Osteocyte (in vitro differentiated cells): ENCODE measurements around the gene ZDHHC7. TPM values are rescaled to one million over a fixed set of nuclear protein-coding genes. Genes with fewer than 3 reads are reported as not detected.

ENCODE experiments used
- DNase-seq: peaks from one replicate; pipeline ENCODE4 v3.0.0; 2021; ENCODE audit warnings: mixed read lengths; ENCODE audit not compliant: unreplicated experiment; ENCODE audit errors: extremely low spot score
- H3K27ac Mint-ChIP-seq: one replicate; pipeline ENCODE4 v1.8.0; 2021; ENCODE audit warnings: mild to moderate bottlenecking, mixed read lengths; ENCODE audit not compliant: unreplicated experiment
- H3K27me3 Mint-ChIP-seq: one replicate; pipeline ENCODE4 v1.8.0; 2021; ENCODE audit warnings: mixed read lengths; ENCODE audit not compliant: unreplicated experiment
- H3K36me3 Mint-ChIP-seq: one replicate; pipeline ENCODE4 v1.8.0; 2021; ENCODE audit warnings: mixed read lengths; ENCODE audit not compliant: unreplicated experiment
- H3K4me1 Mint-ChIP-seq: one replicate; pipeline ENCODE4 v1.8.0; 2021; ENCODE audit warnings: mixed read lengths; ENCODE audit not compliant: unreplicated experiment
- H3K4me3 Mint-ChIP-seq: one replicate; pipeline ENCODE4 v1.8.0; 2021; ENCODE audit warnings: mild to moderate bottlenecking, moderate library complexity, mixed read lengths; ENCODE audit not compliant: unreplicated experiment
- H3K9me3 Mint-ChIP-seq: one replicate; pipeline ENCODE4 v1.8.0; 2021; ENCODE audit warnings: mixed read lengths; ENCODE audit not compliant: unreplicated experiment
- total RNA-seq: library from RNA; stranded (reverse); gene quantifications from 2 replicates; pipeline ENCODE4 v1.2.1, GENCODE V29; 2021
- TF ChIP-seq, protein P1 (sequence below): fragments of 200-600 bp; sonication (generic); IDR thresholded peaks from 2 replicates; pipeline ENCODE4 v1.5.0; 2021; ENCODE audit warnings: antibody characterized with exemption, mild to moderate bottlenecking, moderate library complexity

The ZDHHC7 gene
- total RNA-seq, 1 donor from 2014 or later: 53.7 TPM

DNA sequence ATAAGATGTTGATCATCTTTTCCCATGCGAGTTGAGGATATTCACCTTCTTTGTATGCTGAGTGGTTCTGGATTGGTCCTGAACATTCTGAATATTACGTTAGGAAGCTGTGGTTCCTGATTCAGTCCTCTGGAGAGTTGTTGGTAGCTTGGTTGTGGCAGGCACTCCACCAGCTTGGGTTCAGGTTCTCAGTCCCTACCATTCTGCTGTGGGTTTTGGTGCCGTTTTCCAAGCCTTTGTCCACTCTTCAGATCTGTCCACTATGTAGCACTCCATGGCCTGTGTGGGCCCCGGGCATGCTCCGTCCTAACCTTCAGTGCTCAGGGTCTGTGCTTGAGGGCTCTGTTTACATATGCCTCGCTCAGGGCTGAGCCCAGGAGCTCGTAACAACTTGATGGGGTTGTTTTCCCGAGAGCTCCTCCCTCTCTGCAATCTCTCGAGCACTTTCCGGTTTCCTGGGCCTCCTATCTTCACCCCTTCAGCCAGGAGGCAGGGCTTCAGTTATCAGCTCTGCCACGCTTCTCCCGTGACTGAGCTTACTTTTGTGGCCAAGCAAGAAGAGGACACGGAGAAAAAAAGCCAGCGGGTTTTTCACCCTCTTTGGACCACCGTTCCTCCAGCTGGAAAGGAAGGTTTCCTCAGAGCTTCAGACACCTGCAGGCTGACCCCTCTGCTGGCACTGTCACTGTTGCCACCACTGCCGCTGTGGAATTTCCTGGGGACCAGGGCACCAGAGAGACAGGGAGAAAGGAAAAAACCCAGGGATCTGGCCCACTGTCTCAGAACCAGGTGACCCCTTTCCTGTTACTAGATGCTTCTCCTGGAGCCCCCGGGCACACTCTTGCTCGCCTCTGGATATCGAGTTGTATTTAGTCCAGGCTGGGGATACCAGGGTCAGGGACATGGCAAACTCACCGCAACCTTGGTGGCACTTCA is 35.9 kb upstream of the ZDHHC7 start:
- DNase-seq: no peak
- Mint-ChIP-seq H3K9me3 (no peaks in the 10 kb centered on the region), H3K4me3 (no peak overlapping the region), H3K36me3 (peaks cover 2% of the 10 kb centered on the region), H3K27me3 (no peaks in the 10 kb centered on the region), H3K27ac (no peak overlapping the region), H3K4me1 (peaks cover 16% of the 10 kb centered on the region)
- TF ChIP-seq, protein P1, sequence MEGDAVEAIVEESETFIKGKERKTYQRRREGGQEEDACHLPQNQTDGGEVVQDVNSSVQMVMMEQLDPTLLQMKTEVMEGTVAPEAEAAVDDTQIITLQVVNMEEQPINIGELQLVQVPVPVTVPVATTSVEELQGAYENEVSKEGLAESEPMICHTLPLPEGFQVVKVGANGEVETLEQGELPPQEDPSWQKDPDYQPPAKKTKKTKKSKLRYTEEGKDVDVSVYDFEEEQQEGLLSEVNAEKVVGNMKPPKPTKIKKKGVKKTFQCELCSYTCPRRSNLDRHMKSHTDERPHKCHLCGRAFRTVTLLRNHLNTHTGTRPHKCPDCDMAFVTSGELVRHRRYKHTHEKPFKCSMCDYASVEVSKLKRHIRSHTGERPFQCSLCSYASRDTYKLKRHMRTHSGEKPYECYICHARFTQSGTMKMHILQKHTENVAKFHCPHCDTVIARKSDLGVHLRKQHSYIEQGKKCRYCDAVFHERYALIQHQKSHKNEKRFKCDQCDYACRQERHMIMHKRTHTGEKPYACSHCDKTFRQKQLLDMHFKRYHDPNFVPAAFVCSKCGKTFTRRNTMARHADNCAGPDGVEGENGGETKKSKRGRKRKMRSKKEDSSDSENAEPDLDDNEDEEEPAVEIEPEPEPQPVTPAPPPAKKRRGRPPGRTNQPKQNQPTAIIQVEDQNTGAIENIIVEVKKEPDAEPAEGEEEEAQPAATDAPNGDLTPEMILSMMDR: no peak

DNA sequence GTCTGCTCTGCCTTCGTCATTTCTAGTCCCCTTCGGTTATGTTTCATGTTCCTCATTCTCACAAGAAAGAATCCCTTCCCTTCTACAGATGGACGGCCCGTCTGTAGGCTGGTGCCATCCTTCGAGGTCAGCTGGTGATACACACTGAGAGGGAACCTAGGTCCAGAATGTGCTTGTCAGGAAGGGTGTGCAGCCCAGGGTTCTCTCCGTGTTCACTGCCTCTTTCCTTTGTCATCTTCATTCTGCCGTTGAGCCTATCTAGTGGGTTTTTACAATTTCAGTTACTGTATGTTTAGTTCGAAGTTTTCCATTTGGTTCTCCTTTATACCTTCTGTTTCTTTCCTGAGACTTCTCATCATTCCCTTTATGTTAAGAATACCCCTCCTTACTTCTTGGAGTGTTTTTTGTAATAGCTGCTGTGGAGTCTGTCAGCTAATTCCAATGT is 35.2 kb upstream of the ZDHHC7 start:
- no peaks in the 10 kb centered on the region for H3K27me3 Mint-ChIP-seq
- H3K27ac Mint-ChIP-seq: no peak overlapping the region
- peaks cover 15% of the 10 kb centered on the region for H3K4me1 Mint-ChIP-seq
- no peaks in the 10 kb centered on the region for H3K9me3 Mint-ChIP-seq
- H3K36me3 Mint-ChIP-seq: peaks cover 2% of the 10 kb centered on the region
- no peak overlapping the region for H3K4me3 Mint-ChIP-seq
- DNase-seq: no peak
- TF ChIP-seq, protein P1: no peak

DNA sequence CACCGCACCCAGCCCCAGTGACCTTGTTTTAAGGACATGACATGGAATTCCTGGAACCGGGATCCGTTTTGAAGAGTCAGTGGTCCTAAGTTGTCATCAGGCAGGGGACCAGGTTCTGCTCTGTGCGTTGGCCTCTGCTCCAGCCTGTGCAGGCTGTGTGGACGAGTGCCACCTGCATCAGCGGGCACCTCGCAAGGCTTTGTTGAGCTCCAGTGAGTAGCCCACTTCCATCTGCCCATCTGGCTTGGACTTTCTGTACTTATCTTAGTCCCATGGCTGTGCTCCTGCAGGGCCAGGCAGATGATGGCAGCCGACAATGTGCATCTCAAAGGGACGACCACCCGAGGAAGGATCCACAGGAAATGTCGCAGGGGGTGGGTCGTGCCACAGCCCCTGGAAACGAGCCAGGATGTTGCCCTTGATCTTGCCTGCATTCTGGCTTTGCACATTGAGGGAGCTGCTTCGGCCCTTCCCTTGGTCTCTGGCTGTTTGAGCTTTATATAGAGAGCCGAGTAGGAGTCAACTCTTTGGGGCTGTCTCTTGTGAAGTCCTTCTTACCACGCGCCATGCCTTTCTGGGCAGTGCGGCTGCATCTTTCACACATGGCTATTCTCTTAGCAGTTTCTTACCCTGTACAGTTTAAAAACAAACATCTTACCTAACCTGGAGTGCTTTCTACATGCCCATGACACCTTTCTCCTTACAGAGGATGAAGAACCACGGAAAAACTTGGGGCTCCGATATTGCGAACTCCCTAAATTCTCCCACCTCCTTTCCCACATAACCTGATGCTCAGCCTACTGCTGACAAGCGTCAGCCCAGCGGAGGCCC is 34.5 kb upstream of the ZDHHC7 start:
- H3K27me3 Mint-ChIP-seq: no peaks in the 10 kb centered on the region
- DNase-seq: no peak
- peaks cover 10% of the 10 kb centered on the region for H3K4me1 Mint-ChIP-seq
- no peak overlapping the region for H3K27ac Mint-ChIP-seq
- H3K36me3 Mint-ChIP-seq: peaks cover 2% of the 10 kb centered on the region
- no peak overlapping the region for H3K4me3 Mint-ChIP-seq
- TF ChIP-seq, protein P1: no peak
- H3K9me3 Mint-ChIP-seq: no peaks in the 10 kb centered on the region

DNA sequence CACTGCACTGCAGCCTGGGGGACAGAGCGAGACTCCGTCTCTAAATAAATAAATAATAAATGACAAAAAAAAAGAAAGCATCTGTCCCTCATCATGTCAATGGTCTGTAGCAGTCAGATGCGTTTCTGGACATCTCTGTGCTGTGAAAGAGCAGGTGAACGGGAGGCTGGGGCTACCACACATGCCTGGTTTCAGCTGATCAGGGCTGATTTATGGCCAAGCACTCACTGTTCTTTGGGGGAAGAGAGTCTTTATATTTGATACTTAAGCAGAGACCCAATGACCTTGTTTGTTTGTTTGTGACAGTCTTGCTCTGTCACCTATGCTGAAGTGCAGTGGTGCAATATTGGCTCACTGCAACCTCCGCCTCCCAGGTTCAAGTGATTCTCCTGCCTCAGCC is 33.7 kb upstream of the ZDHHC7 start:
- no peak for DNase-seq
- H3K4me1 Mint-ChIP-seq: peaks cover 4% of the 10 kb centered on the region
- no peak overlapping the region for H3K4me3 Mint-ChIP-seq

More for the DNA sequence above, 33.7 kb upstream of the ZDHHC7 start:
- TF ChIP-seq, protein P1: no peak
- Mint-ChIP-seq H3K27me3 (no peaks in the 10 kb centered on the region), H3K27ac (no peak overlapping the region), H3K36me3 (peaks cover 2% of the 10 kb centered on the region), H3K9me3 (no peaks in the 10 kb centered on the region)
